Stomach (tissue), 9 donors: ENCODE measurements around the gene TMTC1. TPM values are rescaled to one million over a fixed set of nuclear protein-coding genes. Genes with fewer than 3 reads are reported as not detected.
A peak's percentile ranks its signal among the peaks of the same experiment; 100 is the strongest.

Experiments used
- DNase-seq, 2 donors: peaks; one replicate each; pipeline versions ENCODE4 v3.0.0 to v3.0.0-alpha.2; 2013 to 2019
- H3K27ac ChIP-seq, 5 donors: fragments of 200-600 bp in 4 of 5; sonication (generic) in 4 of 5; one replicate each; pipeline ENCODE4 v1.5.1; 2013 to 2019; ENCODE audit warnings: mild to moderate bottlenecking in 1 of 5, moderate library complexity in 1 of 5
- H3K27me3 ChIP-seq, 3 donors: fragments of 200-600 bp; sonication (generic); one replicate each; pipeline ENCODE4 v1.5.1; 2017 to 2019; ENCODE audit warnings: mixed run types in 1 of 3
- H3K36me3 ChIP-seq, 4 donors: fragments of 200-600 bp; sonication (generic); 1 replicate in 3 of 4; 2 replicates in 1 of 4; pipeline ENCODE4 v1.5.1; 2016 to 2019
- H3K4me1 ChIP-seq, 4 donors: fragments of 200-600 bp; sonication (generic); one replicate each; pipeline ENCODE4 v1.5.1; 2016 to 2019
- H3K4me3 ChIP-seq, 4 donors: fragments of 200-600 bp; sonication (generic) in 3 of 4; one replicate each; pipeline ENCODE4 v1.5.1; 2016 to 2019; ENCODE audit warnings: mild to moderate bottlenecking in 1 of 4
- H3K9me3 ChIP-seq, 4 donors: fragments of 200-600 bp; sonication (generic); one replicate each; pipeline ENCODE4 v1.5.1; 2016 to 2019
- EP300 ChIP-seq: sonication (generic); formaldehyde crosslinking; IDR thresholded peaks from one replicate; pipeline ENCODE4 v1.6.1; 2017; ENCODE audit warnings: antibody characterized with exemption
- POLR2A ChIP-seq, 4 donors: fragments of 450-650 bp; IDR thresholded peaks; one replicate each; pipeline ENCODE4 v1.6.1; 2016; ENCODE audit warnings: antibody characterized with exemption in 4 of 4, control low read depth in 2 of 4, mild to moderate bottlenecking in 1 of 4, moderate library complexity in 1 of 4
- POLR2AphosphoS5 ChIP-seq, 3 donors: sonication (generic); formaldehyde crosslinking; IDR thresholded peaks; one replicate each; pipeline ENCODE4 v1.6.1; 2016; ENCODE audit warnings: antibody characterized with exemption in 3 of 3
- WGBS, 5 donors: extraction: QIAGEN DNeasy Blood & Tissue Kit in 3 of 5; methylation state at CpG; one replicate each; pipeline versions ENCODE4 v1.1.5 to v1.1.7; 2013 to 2018; 5-methylcytosine and 5-hydroxymethylcytosine counted together
- intact Hi-C: fragments of 100-400 bp; cut with DNase I; formaldehyde crosslinking; loops from one replicate; pipeline ENCODE4 v1.15.1; 2023; ENCODE audit warnings: low total_unique reads
- polyA plus RNA-seq, 3 donors: library from polyadenylated mRNA; stranded (reverse); fragments of 200-250 nt; gene quantifications; one replicate each; pipeline ENCODE4 v1.2.3, GENCODE V29; 2013
- total RNA-seq, 5 donors: library from RNA; depleted of rRNA; stranded (reverse); fragments of >200 nt; gene quantifications; one replicate each; pipeline versions ENCODE4 v1.1.0 to v1.2.3, GENCODE V29; 2014 to 2016
- TF ChIP-seq, protein P1 (sequence below), 7 experiments: fragments of 450-650 bp in 4 of 7; fragments of 200-600 bp in 3 of 7; sonication (generic) in 3 of 7; IDR thresholded peaks; one replicate each; pipeline ENCODE4 v1.5.1; 2016 to 2019; ENCODE audit warnings: antibody characterized with exemption in 7 of 7, control low read depth in 2 of 7, mild to moderate bottlenecking in 1 of 7
- donor health status: healthy with polysubstance abuse.
- donor health status: Bipolar disorder and iron deficiency.
- donor health status: healthy.

Gene TMTC1
- total and polyA plus RNA-seq, 8 donors = 1.5 to 76.8 (median 19.1) TPM

- no peaks in the 10 kb centered on the region for H3K4me1 ChIP-seq
- 43 to 77% (median 58%) methylated on average over 1 of the region's 1 CpG for WGBS, 5 donors
- DNase-seq = no peak
- H3K27ac ChIP-seq = no peak overlapping the region
- peaks cover 0 to 6% (median 0%) of the 10 kb centered on the region in 4 donors for H3K36me3 ChIP-seq
- TF ChIP-seq POLR2A (IDR thresholded peaks at IDR 0.05) (no peak), EP300 (no peak), POLR2AphosphoS5 (IDR thresholded peaks at IDR 0.05) (no peak)
- TF ChIP-seq, protein P1, sequence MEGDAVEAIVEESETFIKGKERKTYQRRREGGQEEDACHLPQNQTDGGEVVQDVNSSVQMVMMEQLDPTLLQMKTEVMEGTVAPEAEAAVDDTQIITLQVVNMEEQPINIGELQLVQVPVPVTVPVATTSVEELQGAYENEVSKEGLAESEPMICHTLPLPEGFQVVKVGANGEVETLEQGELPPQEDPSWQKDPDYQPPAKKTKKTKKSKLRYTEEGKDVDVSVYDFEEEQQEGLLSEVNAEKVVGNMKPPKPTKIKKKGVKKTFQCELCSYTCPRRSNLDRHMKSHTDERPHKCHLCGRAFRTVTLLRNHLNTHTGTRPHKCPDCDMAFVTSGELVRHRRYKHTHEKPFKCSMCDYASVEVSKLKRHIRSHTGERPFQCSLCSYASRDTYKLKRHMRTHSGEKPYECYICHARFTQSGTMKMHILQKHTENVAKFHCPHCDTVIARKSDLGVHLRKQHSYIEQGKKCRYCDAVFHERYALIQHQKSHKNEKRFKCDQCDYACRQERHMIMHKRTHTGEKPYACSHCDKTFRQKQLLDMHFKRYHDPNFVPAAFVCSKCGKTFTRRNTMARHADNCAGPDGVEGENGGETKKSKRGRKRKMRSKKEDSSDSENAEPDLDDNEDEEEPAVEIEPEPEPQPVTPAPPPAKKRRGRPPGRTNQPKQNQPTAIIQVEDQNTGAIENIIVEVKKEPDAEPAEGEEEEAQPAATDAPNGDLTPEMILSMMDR (IDR thresholded peaks at IDR 0.05) = no peak
- intact Hi-C loops = no loop called here
- no peak overlapping the region for H3K4me3 ChIP-seq
- no peaks in the 10 kb centered on the region for H3K27me3 ChIP-seq
- H3K9me3 ChIP-seq = no peaks in the 10 kb centered on the region
Observed at GRCh38 chr12:29617407-29617803, 166.3 kb downstream of the TMTC1 start.

DNA sequence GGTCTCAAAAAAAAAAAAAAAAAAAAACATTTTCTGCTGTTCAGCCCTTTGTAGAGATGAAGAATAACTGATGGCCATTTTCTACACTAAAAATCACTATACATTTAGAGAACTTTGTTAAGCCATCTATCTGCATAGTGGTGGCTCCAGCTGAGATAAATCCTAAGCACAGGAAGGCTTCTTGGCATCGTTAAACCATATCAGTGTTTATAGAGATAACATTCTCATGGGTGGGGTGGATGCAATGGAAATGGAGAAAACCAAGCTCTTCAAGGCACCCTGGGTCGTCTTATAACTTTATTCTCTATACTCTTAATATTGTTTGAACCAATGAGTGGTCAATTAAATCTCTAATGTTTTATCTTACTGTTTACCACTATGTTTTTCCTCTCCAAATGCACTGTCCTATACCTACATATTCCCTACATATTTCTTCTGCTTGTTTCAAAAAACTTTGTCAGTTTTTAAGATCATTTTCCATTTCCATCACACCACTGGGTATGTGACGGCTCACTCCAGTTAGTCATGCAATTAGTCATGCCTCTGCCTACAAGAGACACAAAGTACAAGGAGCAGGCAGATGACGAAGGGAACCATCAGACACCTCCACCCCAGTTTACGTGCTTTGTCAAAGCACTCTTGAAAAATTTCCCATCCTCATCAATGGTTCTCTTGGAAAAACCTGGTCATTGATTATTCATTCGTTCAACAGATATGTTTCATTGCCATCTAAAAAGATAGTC lies 166.9 kb downstream of the TMTC1 start:
- no peaks in the 10 kb centered on the region for H3K27me3 ChIP-seq
- 62 to 67% (median 67%) methylated on average over 6 of the region's 6 CpGs for WGBS, 5 donors
- no peaks in the 10 kb centered on the region for H3K9me3 ChIP-seq
- H3K4me3 ChIP-seq = no peak overlapping the region
- no peak for TF ChIP-seq EP300
- TF ChIP-seq POLR2AphosphoS5 (IDR thresholded peaks at IDR 0.05) = no peak
- no peak for TF ChIP-seq POLR2A (IDR thresholded peaks at IDR 0.05)
- TF ChIP-seq, protein P1 (IDR thresholded peaks at IDR 0.05) = no peak
- H3K36me3 ChIP-seq = peaks cover 0 to 6% (median 0%) of the 10 kb centered on the region in 4 donors
- DNase-seq = no peak
- H3K4me1 ChIP-seq = no peaks in the 10 kb centered on the region
- no peak overlapping the region for H3K27ac ChIP-seq
- intact Hi-C loops = no loop called here

- no peak overlapping the region for H3K4me3 ChIP-seq
- DNase-seq = no peak
- peaks cover 1 to 17% (median 9%) of the 10 kb centered on the region in 4 donors for H3K4me1 ChIP-seq
- no peak for TF ChIP-seq POLR2A (IDR thresholded peaks at IDR 0.05)
- TF ChIP-seq, protein P1 (IDR thresholded peaks at IDR 0.05) = no peak
- TF ChIP-seq EP300 = no peak
- H3K27me3 ChIP-seq = no peaks in the 10 kb centered on the region
- no peaks in the 10 kb centered on the region for H3K9me3 ChIP-seq
- WGBS, 5 donors = 77 to 95% (median 91%) methylated on average over 2 of the region's 2 CpGs
- intact Hi-C loops = no loop called here
- H3K27ac ChIP-seq = no peak overlapping the region
- H3K36me3 ChIP-seq = peaks cover 0 to 6% (median 0%) of the 10 kb centered on the region in 4 donors
Observed at GRCh38 chr12:29614694-29615325, 168.9 kb downstream of the TMTC1 start.

DNA sequence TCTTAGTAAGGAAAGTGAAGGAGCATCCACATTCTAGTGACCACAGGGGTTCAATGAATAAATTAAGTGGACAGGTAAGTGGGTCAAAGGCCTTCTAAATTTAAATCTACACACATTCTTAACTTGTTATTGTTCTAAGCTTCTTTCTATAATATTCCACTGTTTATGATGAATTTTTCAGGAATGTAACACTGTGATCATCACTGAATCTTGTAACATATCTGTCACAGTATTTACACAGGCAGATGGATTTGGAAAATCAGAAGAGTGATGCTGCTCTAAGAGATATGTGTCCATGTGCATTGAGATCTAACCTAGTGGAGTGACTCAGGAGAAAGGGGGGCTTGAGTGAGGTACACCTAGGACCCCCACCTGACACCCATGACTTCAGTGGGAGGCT lies 170.8 kb downstream of the TMTC1 start:
- H3K4me1 ChIP-seq = peaks cover 5 to 28% (median 16%) of the 10 kb centered on the region in 4 donors
- peaks cover 0 to 6% (median 0%) of the 10 kb centered on the region in 4 donors for H3K36me3 ChIP-seq
- no peak for DNase-seq
- no peaks in the 10 kb centered on the region for H3K27me3 ChIP-seq
- no peak overlapping the region for H3K27ac ChIP-seq
- no peaks in the 10 kb centered on the region for H3K9me3 ChIP-seq
- no peak for TF ChIP-seq POLR2AphosphoS5 (IDR thresholded peaks at IDR 0.05)
- TF ChIP-seq EP300 = no peak
- intact Hi-C loops = no loop called here
- H3K4me3 ChIP-seq = no peak overlapping the region

GRCh38 chr12:29611906-29612305 lies 171.8 kb downstream of the TMTC1 start:
- Histone ChIP-seq H3K4me1 (peaks cover 5 to 28% (median 16%) of the 10 kb centered on the region in 4 donors), H3K36me3 (peaks cover 0 to 6% (median 0%) of the 10 kb centered on the region in 4 donors), H3K9me3 (no peaks in the 10 kb centered on the region), H3K27me3 (no peaks in the 10 kb centered on the region), H3K27ac (no peak overlapping the region), H3K4me3 (no peak overlapping the region)
- peak in 1 of 2 donors; percentile 12 for DNase-seq
- TF ChIP-seq POLR2A (IDR thresholded peaks at IDR 0.05) (no peak), POLR2AphosphoS5 (IDR thresholded peaks at IDR 0.05) (no peak), EP300 (no peak)
- TF ChIP-seq, protein P1 (IDR thresholded peaks at IDR 0.05) = no peak
- intact Hi-C loops = no loop called here
- 32 to 57% (median 48%) methylated on average over 3 of the region's 3 CpGs for WGBS, 5 donors
